HG02798 (cell line): Measurements from ENCODE around the gene SEZ6.

ENCODE experiments used
- ATAC-seq: cut with Tn5 transposase; IDR thresholded peaks from one replicate; pipeline ENCODE4 v1.9.1; 2021; ENCODE audit warnings: mild to moderate bottlenecking; ENCODE audit not compliant: unreplicated experiment, poor library complexity

SEZ6 gene

GRCh38 chr17:28982131-28982793 lies 23.6 kb downstream of the SEZ6 start:
- ATAC-seq: no peak

DNA sequence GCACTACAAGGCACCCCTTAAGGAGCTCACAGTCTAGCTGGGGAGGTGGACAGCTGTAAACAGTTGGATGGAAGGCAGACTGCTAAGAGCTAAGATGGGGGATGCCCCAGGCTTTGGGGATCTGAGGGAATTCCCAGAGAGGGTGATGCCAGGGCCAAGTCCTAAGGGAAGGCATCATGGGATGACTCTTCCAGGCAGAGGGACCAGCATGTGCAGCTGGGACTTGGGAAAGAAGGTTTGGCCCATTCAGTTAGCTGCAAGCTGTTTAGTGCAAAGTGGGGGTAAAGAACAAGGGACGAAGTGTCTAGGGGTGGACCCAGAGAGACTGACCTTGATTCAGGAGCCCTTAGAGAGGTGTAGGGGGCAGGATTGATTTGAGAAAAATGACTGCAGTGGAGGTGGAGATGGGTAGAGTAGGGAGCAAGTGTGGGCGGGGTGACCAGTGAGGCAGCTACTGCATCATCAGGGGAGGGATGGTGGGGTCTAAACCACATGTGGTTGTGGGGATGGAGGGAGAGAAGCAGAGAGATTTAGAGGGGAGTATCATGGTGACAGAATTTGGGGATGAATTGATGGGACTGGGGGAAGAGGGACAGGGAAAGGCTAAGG lies 27.4 kb downstream of the SEZ6 start:
- ATAC-seq: no peak

- no peak for ATAC-seq
These were observed 28.0 kb downstream of the SEZ6 start for GRCh38 chr17:28977659-28978355.

GRCh38 chr17:28975646-28976045 lies 30.2 kb downstream of the SEZ6 start:
- ATAC-seq: no peak

DNA sequence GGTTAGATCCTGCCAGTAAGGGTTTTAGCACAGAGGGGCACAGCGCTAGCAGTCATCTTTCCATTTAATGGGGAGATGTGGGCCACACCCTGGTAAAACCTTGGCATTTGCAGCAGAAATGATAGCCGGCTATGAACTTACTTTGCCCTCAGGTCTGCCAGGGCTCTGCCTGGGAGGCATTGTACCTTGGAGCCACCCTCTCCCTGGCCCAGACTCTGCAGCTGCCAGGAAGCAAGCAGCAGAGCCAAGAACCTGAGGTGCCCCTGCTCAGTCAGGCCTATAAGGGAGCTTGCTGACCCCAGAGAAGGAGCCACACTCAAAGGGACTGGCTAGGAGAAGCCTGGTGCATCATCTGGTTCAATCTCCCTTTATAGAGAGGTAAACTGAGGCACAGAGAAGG lies 30.8 kb downstream of the SEZ6 start:
- ATAC-seq: no peak

DNA sequence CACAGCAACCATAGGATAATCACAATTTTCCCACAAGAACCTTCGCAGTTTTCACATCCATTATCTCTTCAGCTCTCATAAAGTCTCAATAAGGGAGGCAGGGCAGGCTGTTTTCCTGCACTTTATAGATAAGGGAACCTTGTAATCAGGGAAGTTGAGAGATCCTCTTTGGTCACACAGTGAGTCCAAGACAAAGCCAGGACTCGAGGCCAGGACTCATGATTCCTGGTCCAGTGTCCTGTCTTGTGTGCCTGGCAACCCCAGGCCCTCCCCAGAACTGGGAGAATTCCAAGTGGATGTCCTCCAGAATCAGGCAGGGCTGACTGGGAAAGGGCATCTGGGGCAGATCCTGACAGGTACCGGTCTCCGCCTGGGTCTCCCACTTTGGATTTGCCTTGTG lies 31.4 kb downstream of the SEZ6 start:
- no peak for ATAC-seq

DNA sequence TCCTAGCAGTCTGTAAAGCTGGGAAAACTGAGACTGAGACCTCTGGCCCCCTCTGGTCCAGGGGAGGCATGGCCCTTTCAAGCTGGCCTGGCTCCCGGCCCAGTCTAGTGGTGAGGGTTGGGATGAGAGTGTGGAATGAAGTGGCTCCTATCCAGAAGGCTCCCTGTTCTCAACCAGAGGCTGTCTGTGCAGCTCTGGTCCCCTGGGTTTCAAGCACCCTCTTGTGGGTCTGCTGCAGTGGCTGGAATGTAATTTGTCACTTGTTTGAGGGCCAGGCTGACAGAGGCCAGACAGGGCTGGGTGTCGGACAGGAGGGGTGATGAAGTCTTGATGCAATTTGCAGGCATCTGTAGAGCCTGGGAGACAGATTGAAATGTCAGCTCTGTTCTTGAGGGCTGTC lies 32.4 kb downstream of the SEZ6 start:
- no peak for ATAC-seq

- ATAC-seq: no peak
These were observed 33.4 kb downstream of the SEZ6 start for GRCh38 chr17:28972437-28972836.

GRCh38 chr17:28970879-28971278 lies 35.0 kb downstream of the SEZ6 start:
- no peak for ATAC-seq

GRCh38 chr17:28969706-28970393 lies 36.0 kb downstream of the SEZ6 start:
- no peak for ATAC-seq

DNA sequence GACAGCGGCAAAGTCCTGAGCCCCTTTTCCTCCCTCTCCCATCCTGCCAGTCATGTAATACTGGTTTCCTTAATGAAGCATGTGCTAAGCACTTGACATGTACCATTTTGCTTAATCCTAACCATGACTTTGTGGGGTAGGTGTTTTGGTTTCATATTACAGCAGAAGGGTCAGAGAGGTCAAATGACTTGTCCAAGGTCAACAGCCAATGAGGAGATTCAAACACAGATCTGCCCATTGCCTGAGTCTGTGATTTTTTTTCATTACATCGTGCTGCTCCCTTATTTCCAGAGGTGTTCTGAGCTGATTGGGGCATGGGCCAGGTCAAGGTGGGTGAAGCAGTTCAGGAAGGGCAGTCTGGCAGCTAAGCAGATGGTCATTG lies 36.9 kb downstream of the SEZ6 start:
- ATAC-seq: no peak

DNA sequence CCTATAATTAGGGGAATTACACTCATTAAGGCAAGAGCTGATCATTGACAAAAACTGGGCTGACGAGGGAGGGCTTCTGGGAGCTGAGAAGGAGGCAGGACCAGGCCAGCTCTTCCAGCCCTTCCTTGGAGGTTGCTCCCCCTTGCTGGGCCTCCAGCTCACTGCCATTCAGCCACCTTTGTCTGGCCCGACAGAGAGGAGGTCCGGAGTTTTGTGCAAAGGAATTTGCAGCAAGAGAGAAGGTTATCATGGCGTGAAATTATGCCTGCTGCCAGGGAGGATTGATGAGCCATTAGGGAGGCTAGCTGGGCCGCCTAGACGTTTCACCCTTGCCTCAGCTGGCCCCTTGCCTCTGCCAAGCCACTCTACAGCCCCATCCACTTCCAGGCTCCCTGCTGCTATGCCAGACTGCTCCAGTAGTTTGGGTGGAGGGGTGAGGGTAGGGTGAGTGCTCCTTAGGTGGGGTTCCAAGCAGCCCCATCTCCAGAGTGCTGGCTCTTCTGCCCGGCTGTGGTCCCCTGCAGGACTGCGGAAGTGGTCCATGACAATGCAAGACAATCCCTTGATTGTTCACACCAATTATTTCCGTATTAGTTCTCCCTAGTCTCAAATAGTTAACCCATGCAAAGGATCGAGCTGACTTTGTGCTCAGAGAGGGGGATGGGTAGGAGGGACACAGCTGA lies 37.5 kb downstream of the SEZ6 start:
- ATAC-seq: no peak

- no peak for ATAC-seq
These were observed 38.4 kb downstream of the SEZ6 start for GRCh38 chr17:28967221-28968135.

DNA sequence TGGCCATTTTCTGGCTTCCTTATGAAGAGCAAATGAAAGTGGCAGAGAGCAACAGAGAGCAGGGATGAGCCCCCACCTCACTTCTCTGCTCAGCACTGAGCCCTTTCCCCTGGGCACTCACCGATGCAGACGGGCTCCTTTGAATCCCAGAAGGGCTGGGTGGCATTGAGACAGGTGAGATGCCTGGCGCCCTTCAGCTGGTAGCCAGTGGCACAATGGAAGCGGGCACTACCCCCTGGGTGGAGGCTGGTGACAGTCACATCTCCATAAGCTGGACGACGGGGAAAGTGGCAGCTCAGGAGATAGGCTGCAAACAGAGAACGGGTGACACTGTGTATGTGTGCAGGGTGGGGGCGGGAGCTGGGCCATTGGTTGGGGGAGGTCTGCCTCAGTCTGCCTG lies 42.0 kb downstream of the SEZ6 start:
- no peak for ATAC-seq

DNA sequence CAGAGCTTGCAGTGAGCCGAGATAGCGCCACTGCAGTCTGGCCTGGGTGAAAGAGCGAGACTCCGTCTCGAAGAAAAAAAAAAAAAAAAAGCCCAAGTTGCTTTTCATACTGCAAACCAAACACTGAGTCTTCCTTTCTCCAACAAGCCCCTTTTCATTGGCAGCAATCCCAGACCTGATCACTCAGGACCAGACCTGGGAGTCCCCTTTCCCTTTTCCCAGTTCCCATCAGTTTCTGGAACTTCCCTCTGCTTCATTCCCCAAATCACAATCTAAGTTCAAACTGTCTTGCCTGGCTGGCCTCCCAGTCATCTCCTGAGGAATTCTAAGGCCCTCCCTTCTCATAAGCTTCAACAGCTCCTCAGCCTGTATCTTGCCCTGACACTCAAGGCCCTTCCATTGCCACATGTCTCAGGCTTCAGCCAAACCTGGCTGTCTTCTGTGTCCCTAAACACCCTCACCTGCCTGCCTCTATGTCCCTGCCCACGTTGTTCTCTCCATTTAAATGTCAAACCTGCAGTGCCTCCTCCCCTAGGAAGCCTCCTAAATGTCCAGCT lies 42.7 kb downstream of the SEZ6 start:
- ATAC-seq: no peak

DNA sequence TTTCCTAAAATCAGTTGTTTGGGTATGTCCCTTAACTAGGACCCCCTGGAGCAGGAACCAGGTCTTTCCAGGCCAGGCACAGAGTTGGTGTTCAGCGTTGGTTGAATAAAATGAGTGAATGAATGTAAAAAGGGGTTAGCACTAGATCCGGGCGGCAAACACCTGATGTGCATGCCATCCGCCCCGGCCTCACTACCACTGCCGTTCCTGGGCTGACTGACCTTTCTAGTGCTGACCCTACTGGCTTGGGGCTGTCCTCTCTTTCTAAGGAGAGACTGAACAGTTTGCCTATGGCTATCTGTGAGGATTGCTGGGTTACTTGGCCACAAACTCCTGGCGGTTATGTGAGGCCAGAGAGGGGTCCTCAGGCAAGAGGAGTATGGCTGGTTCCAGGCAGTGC lies 44.4 kb downstream of the SEZ6 start:
- ATAC-seq: no peak

GRCh38 chr17:28960256-28961061 lies 45.4 kb downstream of the SEZ6 start:
- no peak for ATAC-seq

DNA sequence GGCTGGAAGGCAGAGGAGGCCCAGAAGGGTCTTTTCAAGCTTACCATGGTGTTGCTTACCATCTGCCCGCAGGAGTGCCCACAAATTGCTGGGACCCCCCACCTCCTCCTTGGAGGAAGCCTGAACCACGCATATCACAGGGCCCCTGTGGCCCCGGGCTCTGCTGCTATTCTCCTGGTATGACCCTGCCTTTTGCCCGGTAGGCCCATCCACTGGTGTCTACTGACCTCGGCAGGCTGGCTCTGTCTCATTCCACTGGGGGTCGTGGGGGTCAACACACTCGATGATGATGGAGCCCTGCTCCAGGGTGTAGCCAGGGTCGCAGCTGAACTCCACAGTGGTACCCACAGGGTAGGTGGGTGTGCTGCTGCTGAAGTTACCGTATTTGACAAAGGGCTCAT lies 46.4 kb downstream of the SEZ6 start:
- ATAC-seq: no peak
